ENCODE data around the gene F10. TPM values are rescaled to one million over a fixed set of nuclear protein-coding genes. Genes with fewer than 3 reads are reported as not detected.

Gene F10
- total and polyA plus RNA-seq, 2 of the 13 experiments (the other 11 are each of a cell fraction or from before 2014, with no cell fraction given): 58.4 to 237 TPM

- TF ChIP-seq GLMP (CRISPR knock-in tag; IDR thresholded peaks at IDR 0.05; ENCODE audit: borderline replicate concordance) (no peak), ZNF441 (CRISPR knock-in tag; IDR thresholded peaks at IDR 0.05; ENCODE audit: borderline replicate concordance) (no peak), ZNF350 (CRISPR knock-in tag; IDR thresholded peaks at IDR 0.05; ENCODE audit: borderline replicate concordance, low read depth) (no peak), ZNF292 (CRISPR knock-in tag; IDR thresholded peaks at IDR 0.05; ENCODE audit: borderline replicate concordance, low read depth) (no peak), FOXK2 (IDR thresholded peaks at IDR 0.05) (no peak), DMAP1 (CRISPR knock-in tag; IDR thresholded peaks at IDR 0.05) (no peak), RBFOX2 (IDR thresholded peaks at IDR 0.05; ENCODE audit: low read depth, low read length) (0 out of 2 replicates have a peak, but pooled peaks have one; percentile 39)
Measured at GRCh38 chr13:113143466-113144254, 21.1 kb downstream of the F10 start (continued).

GRCh38 chr13:113144255-113144629 lies 21.6 kb downstream of the F10 start:
- DNase-seq (ENCODE audit: low spot score) (no peak), FAIRE-seq (no peak), ATAC-seq (no peak)
- H3K4me1 ChIP-seq (ENCODE audit: insufficient read depth, low read length): peaks cover 31% of the 10 kb centered on the region
- CTCF ChIA-PET (ENCODE audit: low intra/inter-chr PET ratio, low total read pairs): no interaction called here
- BruUV-seq (replicated peaks): no TSS peak
- H3K27ac ChIP-seq (ENCODE audit: extremely low read length, insufficient read depth, low read length): no peak overlapping the region
- H3K27me3 ChIP-seq (ENCODE audit: control insufficient read depth in 1 of 2, insufficient read depth in 2 of 2, low read length in 2 of 2): no peaks in the 10 kb centered on the region
- H3K4me2 ChIP-seq (ENCODE audit: low read depth, low read length): no peak overlapping the region
- no peak overlapping the region for H3K4me3 ChIP-seq (replicated peaks in 1 of 3; ENCODE audit: insufficient read depth in 1 of 3, low read depth in 2 of 3, low read length in 3 of 3)
- no peaks in the 10 kb centered on the region for H3K9me3 ChIP-seq (ENCODE audit: low read length)
- no peaks in the 10 kb centered on the region for H4K20me1 ChIP-seq (ENCODE audit: insufficient read depth, low read length)
- H3K9ac ChIP-seq (ENCODE audit: insufficient read depth, low read depth, low read length): no peak overlapping the region
- peaks cover 16 to 53% of the 10 kb centered on the region in 2 experiments; a peak in 4 of 5 replicates for H3K36me3 ChIP-seq (replicated peaks in 1 of 2; ENCODE audit: control insufficient read depth in 1 of 2, insufficient read depth in 2 of 2, low read length in 2 of 2)
- H3K79me2 ChIP-seq (ENCODE audit: insufficient read depth, low read length): peaks cover 2% of the 10 kb centered on the region
- 97% methylated on average over 9 of the region's 12 CpGs for WGBS (ENCODE audit: low lambda C conversion rate)
- intact Hi-C loops (cut with micrococcal nuclease; ENCODE audit: unreplicated experiment): no loop called here
- POLR2A ChIA-PET: no interaction called here
- H2AFZ ChIP-seq (ENCODE audit: low read length): no peak overlapping the region
- in situ Hi-C loops (cut with HindIII; ENCODE audit: extremely low pct_ligation_motif_present, low pct_unique_long_range_greater_than_20kb): no loop called here
- TF ChIP-seq NFE2 (CRISPR knock-in tag; IDR thresholded peaks at IDR 0.05) (no peak), PHF8 (CRISPR knock-in tag; IDR thresholded peaks at IDR 0.05) (no peak), AGO2 (optimal IDR thresholded peaks at IDR 0.05; ENCODE audit: low read depth, low read length) (no peak), TCF7 (IDR thresholded peaks at IDR 0.05; ENCODE audit: low read depth) (no peak), JDP2 (CRISPR knock-in tag; IDR thresholded peaks at IDR 0.05; ENCODE audit: borderline replicate concordance) (no peak), MYPOP (CRISPR knock-in tag; IDR thresholded peaks at IDR 0.05) (no peak), ZNF788 (CRISPR knock-in tag; IDR thresholded peaks at IDR 0.05; ENCODE audit: borderline replicate concordance) (no peak), HNF1B (CRISPR knock-in tag; IDR thresholded peaks at IDR 0.05) (no peak), GZF1 (CRISPR knock-in tag; IDR thresholded peaks at IDR 0.05) (no peak), POLR2AphosphoS5 (IDR thresholded peaks at IDR 0.05; ENCODE audit: low read depth, low read length) (no peak), ZNF761 (CRISPR knock-in tag; conservative IDR thresholded peaks at IDR 0.05) (no peak), ZNF547 (CRISPR knock-in tag; IDR thresholded peaks at IDR 0.05) (no peak), RBM39 (IDR thresholded peaks at IDR 0.05; ENCODE audit: low read depth, low read length, poor library complexity, severe bottlenecking) (no peak), ZNF224 (CRISPR knock-in tag; IDR thresholded peaks at IDR 0.05) (no peak), HNRNPUL1 (IDR thresholded peaks at IDR 0.05; ENCODE audit: low read depth, low read length) (no peak)
